ENCODE measurements around the gene TCF21.

GRCh38 chr6:133894369-133894768 is 5.5 kb downstream of the TCF21 start:
- TF ChIP-seq CTCF (IDR thresholded peaks at IDR 0.05) (no peak), POLR2A (IDR thresholded peaks at IDR 0.05) (no peak)

Data from right lobe of liver (tissue), 4 donors.